GM18517 (cell line): ENCODE data around the gene PROM2.

Experiments
- ATAC-seq: cut with Tn5 transposase; IDR thresholded peaks from one replicate; pipeline ENCODE4 v1.9.1; 2021; ENCODE audit warnings: mild to moderate bottlenecking, moderate library complexity; ENCODE audit not compliant: unreplicated experiment

Gene PROM2

GRCh38 chr2:95306336-95306895 lies 32.2 kb downstream of the PROM2 start:
- no peak for ATAC-seq

GRCh38 chr2:95307036-95307435 lies 32.8 kb downstream of the PROM2 start:
- ATAC-seq = no peak

DNA sequence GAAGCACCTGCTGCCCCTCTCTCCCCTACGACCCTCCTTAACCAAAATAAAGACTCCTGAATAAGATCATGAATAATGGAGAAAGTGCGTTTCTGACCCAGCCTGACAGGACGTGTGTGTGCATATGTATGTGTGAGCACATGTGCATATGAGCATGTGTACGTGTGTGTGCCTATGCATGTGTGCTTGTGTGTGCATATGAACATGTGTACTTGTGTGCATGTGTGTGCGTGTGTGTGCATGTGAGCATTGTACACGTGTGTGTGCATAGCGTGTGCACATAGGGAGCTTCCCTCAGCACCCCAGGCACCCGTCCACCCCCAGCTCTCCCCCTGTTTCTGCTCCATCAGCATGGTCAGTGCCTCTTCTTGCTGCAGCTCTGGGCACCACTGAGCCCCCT lies 33.6 kb downstream of the PROM2 start:
- ATAC-seq = no peak

- no peak for ATAC-seq
Measured at GRCh38 chr2:95308426-95308990, 34.3 kb downstream of the PROM2 start.

GRCh38 chr2:95309599-95309998 lies 35.4 kb downstream of the PROM2 start:
- no peak for ATAC-seq

DNA sequence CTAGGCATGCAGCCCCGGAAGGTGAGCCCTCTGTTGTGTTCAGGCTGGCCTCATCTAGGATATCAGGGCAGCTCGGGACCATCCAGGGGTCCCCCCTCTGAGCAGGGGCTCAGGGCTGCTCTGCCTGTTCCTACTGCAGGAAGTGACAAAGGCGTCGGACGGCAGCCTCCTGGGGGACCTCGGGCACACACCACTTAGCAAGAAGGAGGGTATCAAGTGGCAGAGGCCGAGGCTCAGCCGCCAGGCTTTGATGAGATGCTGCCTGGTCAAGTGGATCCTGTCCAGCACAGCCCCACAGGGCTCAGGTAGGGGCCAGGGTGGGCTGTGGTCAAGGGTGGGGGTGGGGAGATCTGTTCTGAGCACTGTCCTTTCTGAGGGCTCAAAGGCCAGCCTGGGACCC lies 36.0 kb downstream of the PROM2 start:
- no peak for ATAC-seq

DNA sequence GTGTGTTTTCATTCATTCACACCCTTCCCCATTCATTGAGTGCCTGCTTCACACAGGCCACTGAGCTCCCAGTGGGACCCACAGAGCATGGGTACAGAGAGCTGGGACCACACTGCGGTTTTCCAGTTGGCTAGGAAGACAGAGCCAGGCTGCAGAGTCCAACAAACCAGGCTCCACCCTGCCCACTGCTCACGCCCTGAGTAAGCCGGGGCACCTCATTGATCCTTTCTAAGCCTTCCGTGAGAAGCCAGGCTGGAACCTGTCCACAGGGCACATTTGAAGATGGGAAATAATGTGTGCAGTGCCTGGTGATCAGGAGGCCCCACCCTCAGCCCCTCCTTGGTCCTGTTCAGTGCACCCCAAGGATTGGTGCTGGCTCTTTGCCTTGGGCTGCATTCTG lies 36.4 kb downstream of the PROM2 start:
- ATAC-seq = no peak

GRCh38 chr2:95311815-95312542 lies 37.7 kb downstream of the PROM2 start:
- ATAC-seq = no peak

- no peak for ATAC-seq
Measured at GRCh38 chr2:95312543-95313201, 38.4 kb downstream of the PROM2 start.

GRCh38 chr2:95313296-95314131 lies 39.3 kb downstream of the PROM2 start:
- no peak for ATAC-seq

GRCh38 chr2:95314598-95314963 lies 40.3 kb downstream of the PROM2 start:
- no peak for ATAC-seq

DNA sequence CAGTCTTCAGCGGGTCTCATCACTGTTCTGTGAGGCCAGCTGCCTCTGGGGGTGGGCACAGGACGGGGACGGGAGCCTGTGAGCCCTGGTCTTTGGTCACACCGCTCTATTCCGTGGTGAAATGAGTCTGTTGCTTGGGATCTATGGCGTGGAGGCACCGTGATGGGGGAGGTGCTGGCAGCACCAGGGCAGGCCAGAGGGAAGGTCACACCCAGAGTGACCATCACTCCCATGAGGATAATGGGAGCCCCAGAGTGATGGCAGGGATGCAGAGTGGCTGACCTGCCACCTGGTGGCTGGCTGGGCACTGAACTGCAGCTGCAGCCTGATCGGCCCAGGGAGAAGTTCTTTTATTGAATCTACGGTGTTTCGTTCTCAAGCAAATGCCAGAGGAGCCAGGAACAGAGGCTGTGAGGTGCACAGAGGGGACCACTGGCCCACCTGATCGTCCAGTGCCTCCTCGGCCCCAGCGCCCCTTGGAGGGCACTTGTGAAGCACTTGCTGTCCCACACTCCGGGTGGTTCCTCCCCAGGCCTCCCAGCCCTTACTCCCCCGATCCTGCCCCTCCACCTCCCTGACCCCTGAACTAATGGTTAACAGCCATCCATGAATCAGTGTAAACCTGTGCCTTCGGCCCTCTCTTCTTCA lies 40.8 kb downstream of the PROM2 start:
- ATAC-seq = no peak

DNA sequence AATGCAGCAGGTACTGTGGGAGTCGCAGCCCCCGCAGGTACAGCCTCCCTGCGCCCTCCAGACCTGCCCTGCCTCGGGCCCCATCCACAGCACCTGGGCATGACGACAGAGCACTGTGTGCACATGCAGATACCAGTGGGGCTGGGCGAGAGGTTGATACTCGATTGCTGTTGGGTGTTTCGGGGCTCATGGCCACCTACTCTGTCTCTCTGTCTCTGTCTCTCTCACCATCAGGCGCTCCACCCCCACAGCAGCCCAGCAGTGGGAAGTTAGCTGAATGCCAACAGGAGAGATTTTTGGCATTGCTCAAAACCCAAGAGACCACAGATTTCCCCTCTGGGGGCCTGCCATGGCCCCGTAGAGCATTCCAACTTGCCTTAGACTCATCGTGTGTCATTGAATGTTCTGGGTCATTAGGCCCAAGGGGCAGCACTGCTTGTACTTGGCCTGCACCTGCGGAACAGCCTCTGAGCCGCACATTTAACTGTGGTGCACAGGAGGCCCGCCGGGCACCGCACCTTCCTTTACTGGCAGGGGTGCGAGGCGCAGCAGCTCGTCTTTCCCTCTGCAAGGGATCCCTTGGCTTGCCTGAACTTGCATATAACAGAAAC lies 41.7 kb downstream of the PROM2 start:
- ATAC-seq = no peak

- no peak for ATAC-seq
Measured at GRCh38 chr2:95316466-95317122, 42.3 kb downstream of the PROM2 start.

DNA sequence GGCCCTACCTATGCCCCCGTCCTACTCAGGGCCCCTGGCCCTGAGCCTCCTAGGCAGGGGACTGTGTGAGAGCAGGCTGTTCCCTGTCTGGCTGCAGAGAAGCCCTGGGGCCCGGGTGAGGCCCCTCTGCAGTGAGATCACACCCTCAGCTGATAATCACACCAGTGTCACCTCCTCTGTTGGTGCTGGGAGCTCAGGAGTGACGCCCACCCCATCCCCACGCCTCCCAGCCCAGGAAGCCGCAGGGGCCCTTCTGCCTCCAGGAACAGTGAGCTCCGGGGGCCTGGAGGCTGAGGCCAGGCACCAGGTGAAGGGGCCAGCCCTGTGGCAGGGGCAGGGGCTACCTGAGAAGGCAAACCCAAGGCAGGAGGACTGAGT lies 42.9 kb downstream of the PROM2 start:
- no peak for ATAC-seq

DNA sequence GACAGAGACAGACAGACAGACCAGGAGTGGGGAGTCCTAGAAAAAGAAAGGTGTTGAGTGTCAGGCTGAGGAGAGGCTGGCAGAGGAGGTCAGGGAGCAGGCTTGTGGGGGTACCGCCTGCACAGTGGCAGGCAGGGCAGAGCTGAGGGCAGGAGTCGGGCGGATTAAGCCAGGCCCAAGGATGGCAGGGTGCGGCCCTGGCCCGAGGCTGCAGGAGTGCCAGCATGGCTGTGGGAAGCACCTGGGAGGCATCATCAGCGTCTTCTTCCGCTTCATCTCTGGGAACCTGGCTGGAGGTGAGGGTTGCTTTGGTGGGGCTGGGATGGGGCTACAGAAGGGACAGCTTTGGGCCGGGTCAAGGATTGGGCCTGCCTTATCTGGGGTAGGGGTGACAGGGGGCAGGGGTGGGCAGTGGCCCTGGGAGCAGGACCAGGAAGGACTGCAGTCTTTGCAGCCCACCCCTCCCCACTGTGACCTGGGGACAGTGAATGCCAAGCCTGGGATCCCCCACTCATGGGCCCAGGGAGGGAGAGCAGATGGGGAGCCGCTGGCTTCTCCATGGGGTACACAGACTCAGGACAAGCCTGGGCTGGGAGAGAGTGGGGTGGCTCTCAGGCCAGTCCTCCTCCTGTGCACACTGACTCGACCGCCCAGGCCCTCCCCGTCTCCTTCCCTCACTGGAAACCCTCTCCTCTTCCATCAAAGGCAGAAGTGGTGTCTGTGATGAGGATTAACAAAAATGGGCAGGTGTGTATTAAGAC lies 43.6 kb downstream of the PROM2 start:
- no peak for ATAC-seq

DNA sequence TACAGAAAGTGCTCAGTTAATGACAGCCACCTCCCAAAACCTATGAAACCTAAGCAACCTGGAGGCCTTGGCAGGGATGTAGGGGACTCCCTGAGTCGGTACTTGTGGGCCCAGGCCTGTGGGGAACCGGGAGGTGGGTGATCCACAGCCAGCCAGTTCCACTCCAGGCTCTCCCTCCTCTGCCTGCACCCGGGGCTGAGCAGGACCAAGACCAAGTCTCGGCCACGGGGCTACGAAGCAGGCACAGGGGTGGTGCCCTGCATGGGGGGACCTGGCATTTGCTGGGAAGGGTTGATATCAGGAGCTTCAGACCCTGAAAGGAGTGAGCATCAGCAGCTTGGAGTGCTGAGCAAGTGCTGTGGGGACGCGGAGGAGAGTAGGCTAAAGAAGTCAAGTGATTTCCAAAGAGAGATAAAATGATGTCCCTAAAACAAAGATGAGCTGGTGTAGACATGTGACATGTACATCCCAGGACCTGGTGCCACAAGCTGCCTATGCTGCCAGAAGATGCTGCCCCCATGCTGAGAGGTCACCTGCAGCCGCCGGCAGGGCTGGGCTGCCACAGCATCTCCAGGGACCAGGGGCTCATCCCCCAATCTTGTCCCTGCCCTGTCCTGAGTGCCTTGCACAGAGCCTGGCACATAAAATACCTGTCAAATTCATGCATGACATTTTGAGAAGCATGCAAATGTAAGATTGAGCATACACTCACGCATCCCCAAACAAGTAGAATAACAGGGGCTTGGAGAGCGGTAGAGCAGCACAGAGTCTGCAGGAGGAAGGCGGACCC lies 44.4 kb downstream of the PROM2 start:
- no peak for ATAC-seq
